HFF-Myc (cell line): ENCODE measurements around the gene MEST.
"Not testable (repeated sequence)": the region's sequence is repeated elsewhere in the genome, so short reads cannot be mapped to it uniquely, and the experiment has no call there.

Source experiments
- DNase-seq: peaks from one replicate; pipeline ENCODE4 v3.0.0-alpha.2; 2011; ENCODE audit warnings: low read depth; ENCODE audit errors: extremely low read depth
- H3K4me3 ChIP-seq: replicated peaks from 2 replicates; pipeline ENCODE4 v1.5.1; 2011; ENCODE audit warnings: low read depth, mild to moderate bottlenecking, control low read depth, low read length
- TF ChIP-seq, protein P1 (sequence below): IDR thresholded peaks from 2 replicates; pipeline ENCODE4 v1.5.1; 2012; ENCODE audit warnings: mild to moderate bottlenecking, low read depth, low read length, control low read depth; ENCODE audit errors: missing control alignments

The MEST gene, protein sequence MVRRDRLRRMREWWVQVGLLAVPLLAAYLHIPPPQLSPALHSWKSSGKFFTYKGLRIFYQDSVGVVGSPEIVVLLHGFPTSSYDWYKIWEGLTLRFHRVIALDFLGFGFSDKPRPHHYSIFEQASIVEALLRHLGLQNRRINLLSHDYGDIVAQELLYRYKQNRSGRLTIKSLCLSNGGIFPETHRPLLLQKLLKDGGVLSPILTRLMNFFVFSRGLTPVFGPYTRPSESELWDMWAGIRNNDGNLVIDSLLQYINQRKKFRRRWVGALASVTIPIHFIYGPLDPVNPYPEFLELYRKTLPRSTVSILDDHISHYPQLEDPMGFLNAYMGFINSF

DNA sequence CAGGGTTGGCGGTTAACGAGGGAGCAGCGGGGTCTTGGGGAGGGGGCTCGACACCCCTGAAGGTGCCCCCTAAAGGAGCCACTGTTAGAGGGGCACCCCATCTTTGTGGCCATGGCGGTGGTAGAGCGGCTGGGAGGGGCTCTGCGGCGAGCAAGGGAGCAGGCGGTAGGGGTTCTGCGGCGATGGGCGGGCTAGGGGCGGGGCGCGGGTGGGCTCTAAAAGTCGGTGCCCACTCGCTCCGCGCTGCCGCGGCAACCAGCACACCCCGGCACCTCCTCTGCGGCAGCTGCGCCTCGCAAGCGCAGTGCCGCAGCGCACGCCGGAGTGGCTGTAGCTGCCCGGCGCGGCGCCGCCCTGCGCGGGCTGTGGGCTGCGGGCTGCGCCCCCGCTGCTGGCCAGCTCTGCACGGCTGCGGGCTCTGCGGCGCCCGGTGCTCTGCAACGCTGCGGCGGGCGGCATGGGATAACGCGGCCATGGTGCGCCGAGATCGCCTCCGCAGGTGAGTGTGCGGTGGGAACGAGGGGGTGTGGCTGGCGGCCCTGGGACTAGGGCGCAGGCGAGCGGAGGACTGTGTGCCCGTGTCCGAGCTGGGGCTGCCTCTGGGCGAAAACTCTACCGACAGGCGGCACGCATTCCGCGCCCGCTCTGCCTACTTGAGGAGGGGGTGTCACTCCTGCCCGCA, at the start of gene MEST:
Gene MEST, plus strand, starts transcription at position 245 of the 682 bp plus-strand sequence. Its CDS starts 229 bp downstream, at position 474.
- H3K4me3 ChIP-seq, result peak within 1 kb of the TSS; percentile 40
- TF ChIP-seq, protein P1, sequence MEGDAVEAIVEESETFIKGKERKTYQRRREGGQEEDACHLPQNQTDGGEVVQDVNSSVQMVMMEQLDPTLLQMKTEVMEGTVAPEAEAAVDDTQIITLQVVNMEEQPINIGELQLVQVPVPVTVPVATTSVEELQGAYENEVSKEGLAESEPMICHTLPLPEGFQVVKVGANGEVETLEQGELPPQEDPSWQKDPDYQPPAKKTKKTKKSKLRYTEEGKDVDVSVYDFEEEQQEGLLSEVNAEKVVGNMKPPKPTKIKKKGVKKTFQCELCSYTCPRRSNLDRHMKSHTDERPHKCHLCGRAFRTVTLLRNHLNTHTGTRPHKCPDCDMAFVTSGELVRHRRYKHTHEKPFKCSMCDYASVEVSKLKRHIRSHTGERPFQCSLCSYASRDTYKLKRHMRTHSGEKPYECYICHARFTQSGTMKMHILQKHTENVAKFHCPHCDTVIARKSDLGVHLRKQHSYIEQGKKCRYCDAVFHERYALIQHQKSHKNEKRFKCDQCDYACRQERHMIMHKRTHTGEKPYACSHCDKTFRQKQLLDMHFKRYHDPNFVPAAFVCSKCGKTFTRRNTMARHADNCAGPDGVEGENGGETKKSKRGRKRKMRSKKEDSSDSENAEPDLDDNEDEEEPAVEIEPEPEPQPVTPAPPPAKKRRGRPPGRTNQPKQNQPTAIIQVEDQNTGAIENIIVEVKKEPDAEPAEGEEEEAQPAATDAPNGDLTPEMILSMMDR, result no peak
- DNase-seq, result no peak

DNA sequence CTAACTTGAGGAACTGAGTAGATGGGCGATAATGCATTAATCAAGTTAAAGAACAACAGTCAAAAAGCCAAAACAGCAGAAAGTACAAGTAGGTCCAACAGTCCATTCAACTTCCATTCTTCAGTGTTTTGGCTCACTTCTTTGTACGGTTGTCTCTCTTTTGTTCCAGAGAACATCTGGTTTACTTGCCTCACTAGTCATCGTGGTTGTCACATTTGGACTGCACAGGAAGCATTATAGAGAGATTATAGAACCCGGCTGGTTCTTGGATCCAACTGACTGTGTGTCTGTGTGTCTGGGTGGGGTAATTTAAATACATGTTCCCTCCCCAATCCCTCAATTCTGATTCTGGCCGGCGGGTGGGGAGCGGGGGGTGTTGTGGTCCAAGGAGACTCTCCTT, 49.3 kb upstream of the MEST start:
- TF ChIP-seq, protein P1, result no peak
- H3K4me3 ChIP-seq, result no peak overlapping the region
- DNase-seq, result no peak

DNA sequence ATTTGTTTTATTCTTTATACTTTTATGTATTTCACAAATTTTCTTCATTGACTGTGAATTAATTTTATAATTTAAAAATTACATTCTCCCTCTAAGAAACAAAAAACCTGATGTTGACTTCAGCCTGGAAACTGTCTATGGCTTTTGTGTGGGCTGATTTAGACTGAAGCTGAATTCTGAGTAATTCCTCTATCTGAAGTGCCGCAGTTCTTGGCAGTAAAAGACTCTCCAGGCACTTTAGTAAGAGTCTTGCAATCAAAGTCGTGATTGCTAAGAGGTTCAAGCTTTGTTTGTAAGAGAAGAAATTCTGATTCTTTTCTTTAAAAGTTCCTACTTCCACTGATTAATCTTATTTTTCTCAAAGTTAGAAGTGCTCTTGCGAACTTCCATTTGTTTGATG, 47.7 kb upstream of the MEST start:
- TF ChIP-seq, protein P1, result no peak
- no peak overlapping the region for H3K4me3 ChIP-seq
- DNase-seq, result no peak

DNA sequence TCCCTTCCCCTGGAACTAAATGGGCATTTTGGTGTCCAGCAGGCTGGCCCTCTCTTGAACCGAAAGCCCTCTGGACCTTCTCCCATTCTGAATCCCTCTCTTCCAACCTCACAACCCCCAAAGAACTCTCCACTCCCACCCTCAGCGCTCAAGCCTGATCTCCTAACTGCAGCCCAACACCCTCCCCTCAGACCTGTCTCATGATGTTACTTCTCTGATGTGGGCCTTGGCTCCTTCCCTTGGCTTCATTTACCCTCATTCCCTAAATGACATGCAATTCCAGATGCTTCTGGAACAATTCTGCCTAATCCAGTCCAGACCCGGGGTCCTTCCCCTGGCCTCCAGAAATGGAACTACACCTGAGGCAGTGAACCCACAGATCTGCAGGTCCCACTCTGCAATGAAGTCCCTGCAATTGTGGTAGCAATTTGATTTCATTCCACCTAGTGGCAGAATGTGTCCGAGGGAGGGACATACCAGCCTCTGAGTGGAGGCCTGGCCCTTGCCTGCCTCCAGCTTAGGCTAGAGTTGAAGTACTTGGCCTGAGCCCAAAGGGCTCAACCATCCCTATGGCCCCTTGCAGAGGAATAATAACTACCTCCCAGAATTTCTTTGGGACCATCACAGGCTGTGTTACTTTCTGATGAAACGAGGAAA, 47.0 kb upstream of the MEST start:
- TF ChIP-seq, protein P1, result peak; percentile 2
- H3K4me3 ChIP-seq, result no peak overlapping the region
- no peak for DNase-seq

DNA sequence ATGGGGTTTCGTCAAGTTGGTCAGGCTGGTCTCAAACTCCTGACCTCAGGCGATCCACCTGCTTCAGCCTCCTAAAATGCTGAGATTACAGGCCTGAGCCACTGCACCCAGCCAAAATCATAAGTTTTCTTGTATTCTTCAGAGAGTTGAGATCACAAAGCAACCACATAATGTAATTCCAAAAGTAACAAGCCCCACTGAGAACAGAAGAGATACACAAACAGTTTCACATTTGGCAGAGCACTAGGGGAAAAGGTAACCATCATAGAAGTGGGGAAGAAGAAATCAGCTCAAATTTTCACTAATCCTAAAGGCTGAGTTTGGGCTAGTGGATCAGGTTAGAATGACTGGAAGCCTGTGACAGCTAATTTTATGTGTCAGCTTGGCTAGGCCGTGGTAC, 45.6 kb upstream of the MEST start:
- TF ChIP-seq, protein P1, result no peak
- no peak overlapping the region for H3K4me3 ChIP-seq
- no peak for DNase-seq

DNA sequence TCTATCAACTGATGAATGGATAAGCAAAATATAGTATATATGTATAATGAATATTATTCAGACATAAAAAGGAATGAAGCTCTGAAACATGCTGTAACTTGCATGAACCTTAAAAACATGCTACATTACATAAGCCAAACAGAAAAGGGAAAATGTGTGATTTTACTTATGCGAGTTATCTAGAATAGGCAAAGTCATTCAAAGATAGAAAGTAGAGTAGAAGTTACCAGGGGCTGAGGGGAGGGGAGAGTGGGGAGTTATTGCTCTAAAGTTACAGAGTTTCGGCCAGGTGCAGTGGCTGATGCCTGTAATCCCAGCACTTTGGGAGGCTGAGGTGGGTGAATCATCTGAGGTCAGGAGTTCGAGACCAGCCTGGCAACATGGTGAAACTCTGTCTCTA, 40.5 kb upstream of the MEST start:
- not testable (repeated sequence) for DNase-seq, H3K4me3 ChIP-seq

DNA sequence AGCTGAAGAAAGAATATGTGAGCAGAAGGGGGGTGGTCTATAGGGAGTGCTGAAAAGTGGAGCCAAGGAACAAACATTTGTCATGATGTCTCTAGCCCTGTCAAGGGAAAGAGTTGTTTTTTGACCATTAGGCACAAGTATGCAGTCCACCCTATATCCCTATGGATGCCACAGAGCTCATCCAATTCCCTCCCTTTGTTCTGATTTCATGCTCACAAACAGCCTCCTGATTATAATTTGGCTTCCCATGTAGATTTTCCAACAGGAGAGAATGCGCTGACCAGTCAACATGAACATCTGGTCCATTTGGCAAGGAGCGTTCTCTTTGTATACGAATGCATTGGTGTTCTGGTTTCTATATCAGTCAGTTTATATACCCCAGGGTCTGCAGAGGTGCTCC, 38.9 kb upstream of the MEST start:
- TF ChIP-seq, protein P1, result no peak
- no peak for DNase-seq
- no peak overlapping the region for H3K4me3 ChIP-seq
